ENCODE results near the gene WNK1.

Gene WNK1

DNA sequence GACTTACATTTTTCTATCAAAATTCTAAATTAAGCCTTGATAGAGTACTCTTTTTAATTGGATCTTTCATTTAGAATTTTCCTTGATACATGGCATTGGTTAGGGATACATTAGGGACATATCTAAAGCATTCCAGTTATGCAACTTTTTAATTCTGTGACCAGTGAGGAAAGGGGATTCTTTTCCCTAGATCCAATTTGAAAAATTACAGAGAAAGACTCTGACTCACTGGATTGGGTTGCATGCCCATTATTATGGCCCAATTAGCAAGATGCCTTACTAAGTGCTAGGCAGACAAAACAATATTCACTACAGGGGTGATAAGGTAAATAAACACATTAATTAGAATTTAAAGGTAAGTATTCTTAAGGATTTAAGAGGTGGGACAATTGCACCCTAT, 202.4 kb downstream of the WNK1 start:
- DNase-seq (ENCODE audit: low read depth) = no peak

DNA sequence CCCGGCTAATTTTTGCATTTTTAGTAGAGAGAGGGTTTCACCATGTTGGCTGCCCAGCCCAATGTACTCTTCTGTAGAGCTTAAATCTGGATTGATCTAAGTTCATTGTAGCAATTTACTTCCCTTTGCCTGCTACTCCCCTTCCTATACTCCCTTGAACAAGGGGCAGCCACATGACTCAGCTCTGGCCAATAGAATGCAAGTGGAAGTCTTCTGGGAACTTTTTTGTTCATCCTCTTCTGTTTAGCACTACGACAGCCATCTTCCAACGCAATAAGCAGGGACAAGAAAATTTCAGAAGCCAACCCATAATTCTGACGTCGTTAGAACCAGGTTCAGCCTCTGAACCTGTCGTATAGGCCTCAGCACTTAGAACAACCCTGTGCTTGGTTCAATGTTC, 203.6 kb downstream of the WNK1 start:
- no peak for DNase-seq (ENCODE audit: low read depth)

DNA sequence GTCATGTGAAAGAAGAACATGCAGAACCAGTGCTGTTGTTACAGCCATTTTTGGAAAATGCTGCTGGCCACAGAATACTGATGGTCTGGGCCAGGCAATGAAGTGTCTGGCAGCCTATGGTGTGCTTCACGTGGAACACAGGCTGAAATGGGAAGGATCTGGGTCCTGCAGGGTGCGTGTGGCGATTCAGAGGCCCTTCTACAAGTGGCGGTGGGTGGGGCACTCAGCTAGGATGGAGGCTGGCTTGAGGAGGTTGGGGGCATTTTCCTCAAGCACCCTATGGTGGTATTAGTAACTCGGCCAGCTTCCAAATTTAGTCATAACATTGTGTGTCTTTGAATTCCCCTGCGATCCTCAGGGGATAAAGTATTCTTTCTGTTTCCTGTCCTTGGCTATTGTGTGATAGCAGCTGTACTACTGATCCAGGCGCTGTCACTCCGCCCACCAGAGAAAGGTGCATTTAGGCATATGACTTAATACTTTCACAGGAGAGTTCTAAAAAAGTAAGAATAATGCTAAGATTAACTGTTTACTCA, 206.3 kb downstream of the WNK1 start:
- no peak for DNase-seq (ENCODE audit: low read depth)
